Measurements from ENCODE around the gene MRPL40. TPM values are rescaled to one million over a fixed set of nuclear protein-coding genes. Genes with fewer than 3 reads are reported as not detected.
A peak's percentile ranks its signal among the peaks of the same experiment; 100 is the strongest.

Gene MRPL40
- total RNA-seq, 1 experiment from 2014 or later, result 47.3 TPM

DNA sequence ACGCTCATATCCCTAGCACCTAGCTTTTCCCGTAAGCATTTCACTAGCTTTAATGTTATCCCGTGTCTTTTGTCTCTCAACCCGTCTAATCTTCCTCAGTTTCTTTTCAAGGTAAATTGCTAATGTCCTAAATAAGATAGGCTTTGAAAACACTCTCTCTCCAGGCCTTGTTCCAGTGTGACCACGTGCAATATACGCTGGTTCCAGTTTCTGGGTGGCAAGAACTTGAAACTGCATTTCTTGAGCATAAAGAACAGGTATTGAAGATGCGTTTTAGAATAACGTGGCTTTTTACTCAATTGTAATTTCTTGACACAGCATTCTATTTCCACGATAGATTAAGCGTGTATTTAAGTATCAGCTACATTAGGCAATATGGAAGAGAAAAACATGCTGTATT lies 48.4 kb downstream of the MRPL40 start:
- DNase-seq (ENCODE audit: low read depth), result no peak

DNA sequence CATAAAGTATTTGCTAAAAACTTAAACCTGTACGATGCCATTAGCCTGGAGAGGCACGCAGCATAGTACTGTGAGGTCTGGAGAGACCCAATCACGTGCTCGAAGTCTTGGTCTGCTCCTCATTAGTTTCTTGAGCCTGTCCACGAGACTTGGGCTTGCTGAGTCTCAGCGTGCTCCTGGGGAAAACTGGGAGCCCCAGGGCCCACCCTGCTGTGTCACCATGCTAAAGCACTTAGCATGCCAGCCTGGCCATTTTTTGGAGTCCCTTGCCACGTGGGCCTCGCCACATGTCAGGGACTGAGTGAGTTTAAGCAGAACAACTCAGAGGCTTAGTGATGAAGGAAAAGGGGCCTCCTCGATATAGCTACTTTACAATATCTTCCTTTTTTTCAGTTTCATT lies 50.0 kb downstream of the MRPL40 start:
- DNase-seq (ENCODE audit: low read depth), result no peak

DNA sequence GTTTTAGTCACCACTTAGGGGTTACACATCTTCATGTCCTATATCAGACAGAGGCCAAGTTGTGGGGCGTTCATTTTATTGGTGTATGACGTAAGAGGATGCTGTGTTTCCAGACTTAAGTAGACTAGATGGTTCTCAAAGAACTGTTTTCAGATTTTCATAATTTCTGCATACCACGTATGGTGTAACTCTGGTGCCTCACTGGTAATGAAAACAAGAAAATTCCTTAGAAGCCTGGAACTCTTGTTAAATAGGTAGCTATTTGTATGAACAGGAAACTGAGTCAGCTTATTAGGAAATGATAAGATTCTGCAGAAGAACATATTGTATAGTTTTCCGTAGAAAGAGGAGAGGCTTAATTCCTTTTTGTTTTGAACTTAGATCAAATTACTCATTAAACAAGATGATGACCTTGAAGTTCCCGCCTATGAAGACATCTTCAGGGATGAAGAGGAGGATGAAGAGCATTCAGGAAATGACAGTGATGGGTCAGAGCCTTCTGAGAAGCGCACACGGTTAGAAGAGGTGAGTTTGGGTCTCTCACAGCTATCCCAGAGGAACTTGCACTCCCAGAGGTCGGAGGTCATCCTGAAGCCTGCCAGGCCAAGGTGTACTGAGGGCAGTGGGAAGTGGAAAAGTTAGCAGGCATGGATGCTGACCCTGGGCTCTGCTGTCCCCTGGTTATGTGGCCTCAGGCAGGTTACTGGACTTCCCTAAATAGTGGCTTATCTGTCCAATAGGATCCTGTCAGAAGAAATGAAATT lies 51.3 kb downstream of the MRPL40 start:
- DNase-seq (ENCODE audit: low read depth), result peak; percentile 5

Other genes starting within 250 kb of the MRPL40 start
- gene CLTCL1, start 140.8 kb upstream of the MRPL40 start, total RNA-seq (2014; rRNA removed; shearing (Covaris generic)), result 8.9 and 9.6 TPM in 2 replicates
- 26.6 and 28.6 TPM in 2 replicates for gene HIRA, start 812 bp upstream of the MRPL40 start, total RNA-seq (2014; rRNA removed; shearing (Covaris generic))
- 35.9 and 45.7 TPM in 2 replicates for gene C22orf39, start 15.2 kb downstream of the MRPL40 start, total RNA-seq (2014; rRNA removed; shearing (Covaris generic))
- 94.0 and 115 TPM in 2 replicates for gene UFD1, start 46.6 kb downstream of the MRPL40 start, total RNA-seq (2014; rRNA removed; shearing (Covaris generic))
- gene CDC45, start 47.4 kb downstream of the MRPL40 start, total RNA-seq (2014; rRNA removed; shearing (Covaris generic)), result 56.6 and 59.7 TPM in 2 replicates
- not detected in 2 replicates for gene CLDN5, start 91.9 kb downstream of the MRPL40 start, total RNA-seq (2014; rRNA removed; shearing (Covaris generic))

All from HT1080 (cell line).